Thoracic aorta (tissue), 2 donors: ENCODE measurements around the gene MRGPRF. TPM values are rescaled to one million over a fixed set of nuclear protein-coding genes. Genes with fewer than 3 reads are reported as not detected.
A peak's percentile ranks its signal among the peaks of the same experiment; 100 is the strongest.
"Not testable (repeated sequence)": the region's sequence is repeated elsewhere in the genome, so short reads cannot be mapped to it uniquely, and the experiment has no call there.

Experiments
- ATAC-seq: fragments of 150-250 bp; one replicate; pipeline ENCODE4 v1.8.0; 2017; ENCODE audit warnings: low read depth; ENCODE audit not compliant: insufficient number of reproducible peaks, low FRiP score
- DNase-seq: peaks from one replicate; pipeline ENCODE4 v3.0.0-alpha.2; 2020; ENCODE audit warnings: low spot score
- H3K27ac ChIP-seq, 2 donors: fragments of 200-600 bp; sonication (generic); 1 replicate in 1 of 2; 2 replicates in 1 of 2; pipeline ENCODE4 v1.5.1; 2016; ENCODE audit warnings: mild to moderate bottlenecking in 2 of 2, moderate library complexity in 2 of 2
- H3K27me3 ChIP-seq: fragments of 200-600 bp; sonication (generic); replicated peaks from 2 replicates; pipeline ENCODE4 v1.6.0; 2016; ENCODE audit warnings: mild to moderate bottlenecking; ENCODE audit not compliant: insufficient read depth
- H3K36me3 ChIP-seq: fragments of 200-600 bp; sonication (generic); one replicate; pipeline ENCODE4 v1.5.1; 2016
- H3K4me1 ChIP-seq, 2 donors: fragments of 200-600 bp; sonication (generic); 1 replicate in 1 of 2; 2 replicates in 1 of 2; pipeline versions ENCODE4 v1.5.1 to v1.6.0; 2016; ENCODE audit warnings: low read depth in 2 of 2, mild to moderate bottlenecking in 1 of 2; ENCODE audit not compliant: control insufficient read depth in 1 of 2
- H3K4me3 ChIP-seq: fragments of 200-600 bp; sonication (generic); 2 replicates; pipeline ENCODE4 v1.5.1; 2016; ENCODE audit warnings: mild to moderate bottlenecking
- H3K9me3 ChIP-seq: fragments of 200-600 bp; sonication (generic); 2 replicates; pipeline ENCODE4 v1.5.1; 2016
- CTCF ChIP-seq: fragments of 200-600 bp; sonication (generic); IDR thresholded peaks from one replicate; pipeline ENCODE4 v1.5.1; 2019; ENCODE audit warnings: antibody characterized with exemption
- total RNA-seq, 2 donors: library from RNA; depleted of rRNA; stranded (reverse); fragments of >200 nt; gene quantifications; one replicate each; pipeline versions ENCODE4 v1.1.0 to v1.2.3, GENCODE V29; 2016

Gene MRGPRF
- total RNA-seq, 2 donors from 2014 or later = 67.5 to 171 TPM

GRCh38 chr11:68976563-68976962 lies 36.5 kb downstream of the MRGPRF start:
- no peak for TF ChIP-seq CTCF
- Histone ChIP-seq H3K9me3 (no peaks in the 10 kb centered on the region), H3K36me3 (no peaks in the 10 kb centered on the region), H3K4me1 (peaks cover 0 to 36% of the 10 kb centered on the region in 2 donors), H3K27me3 (no peaks in the 10 kb centered on the region), H3K4me3 (no peak overlapping the region), H3K27ac (peak overlapping the region in 1 of 2 donors; percentile 34)
- DNase-seq (no peak), ATAC-seq (no peak)

- Histone ChIP-seq H3K27me3 (no peaks in the 10 kb centered on the region), H3K4me3 (no peak overlapping the region), H3K9me3 (no peaks in the 10 kb centered on the region), H3K36me3 (no peaks in the 10 kb centered on the region), H3K27ac (peak overlapping the region in 1 of 2 donors; percentile 34), H3K4me1 (peaks cover 0 to 36% of the 10 kb centered on the region in 2 donors)
- TF ChIP-seq CTCF = no peak
- ATAC-seq (no peak), DNase-seq (no peak)
Observed at GRCh38 chr11:68976095-68976494, 37.0 kb downstream of the MRGPRF start.

GRCh38 chr11:68974421-68975194 lies 38.4 kb downstream of the MRGPRF start:
- no peak for TF ChIP-seq CTCF
- Histone ChIP-seq H3K4me1 (peaks cover 0 to 36% of the 10 kb centered on the region in 2 donors), H3K36me3 (no peaks in the 10 kb centered on the region), H3K9me3 (no peaks in the 10 kb centered on the region), H3K27ac (no peak overlapping the region), H3K4me3 (no peak overlapping the region), H3K27me3 (peaks cover 5% of the 10 kb centered on the region)
- ATAC-seq (no peak), DNase-seq (no peak)

- not testable (repeated sequence) for H3K9me3 ChIP-seq, ATAC-seq, H3K27me3 ChIP-seq, H3K36me3 ChIP-seq, H3K4me3 ChIP-seq, H3K27ac ChIP-seq, DNase-seq
- peaks cover 0 to 36% of the 10 kb centered on the region in 2 donors for H3K4me1 ChIP-seq
Observed at GRCh38 chr11:68973706-68974105, 39.3 kb downstream of the MRGPRF start.

- DNase-seq = no peak
- no peak overlapping the region for H3K4me3 ChIP-seq
- peaks cover 5% of the 10 kb centered on the region for H3K27me3 ChIP-seq
- H3K36me3 ChIP-seq = no peaks in the 10 kb centered on the region
- no peak overlapping the region for H3K27ac ChIP-seq
- ATAC-seq = no peak
- H3K9me3 ChIP-seq = no peaks in the 10 kb centered on the region
- no peak for TF ChIP-seq CTCF
- H3K4me1 ChIP-seq = peaks cover 0 to 36% of the 10 kb centered on the region in 2 donors
Observed at GRCh38 chr11:68973219-68973618, 39.8 kb downstream of the MRGPRF start.
